Measurements from ENCODE around the gene SKA2. TPM values are rescaled to one million over a fixed set of nuclear protein-coding genes. Genes with fewer than 3 reads are reported as not detected.
A peak's percentile ranks its signal among the peaks of the same experiment; 100 is the strongest.

Gene SKA2
- total and polyA plus RNA-seq, 2 of the 8 experiments (the other 6 are each of a cell fraction or from before 2014, with no cell fraction given), result 15.6 to 95.8 TPM

DNA sequence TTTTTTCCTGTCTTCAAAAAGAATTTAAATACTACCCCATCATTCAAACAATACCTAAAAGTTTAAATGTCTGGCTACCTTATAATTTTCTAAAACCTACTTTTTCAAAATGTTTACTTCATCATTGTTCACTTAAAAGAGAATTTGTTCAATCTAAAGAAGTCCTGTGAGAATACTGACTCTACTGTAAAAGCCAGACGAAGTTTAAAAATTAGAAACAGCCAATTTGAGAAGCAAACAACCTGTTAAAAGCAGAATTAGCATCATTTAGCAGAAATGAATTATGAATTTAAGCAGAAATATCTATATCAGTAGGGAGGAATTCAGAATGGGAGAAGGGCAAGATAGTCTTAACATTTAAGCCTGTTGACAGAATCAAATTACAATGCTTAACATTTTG is 2.1 kb downstream of the SKA2 start:
- Histone ChIP-seq H3K4me1 (replicated peaks in 1 of 4; ENCODE audit: control insufficient read depth in 3 of 4, insufficient read depth in 4 of 4, low read length in 3 of 4) (peaks cover 0 to 8% (median 3%) of the 10 kb centered on the region in 4 experiments; a peak in 4 of 7 replicates), H3K56ac (replicated peaks; ENCODE audit: insufficient read length, low read depth, low read length) (no peak overlapping the region), H2BK20ac (ENCODE audit: low read length) (no peak overlapping the region), H3K4me2 (ENCODE audit: insufficient read depth in 1 of 2, low read depth in 2 of 2, low read length in 2 of 2) (peak overlapping the region; percentile 79 to 92; a peak in 2 of 4 replicates), H3K14ac (ENCODE audit: insufficient read length) (no peak overlapping the region), H2AK5ac (ENCODE audit: low read depth, low read length) (no peak overlapping the region), H3K79me1 (ENCODE audit: low read depth, low read length) (no peaks in the 10 kb centered on the region; the same call in 1 of the 2 replicates), H2BK120ac (replicated peaks; ENCODE audit: low read depth, low read length) (no peak overlapping the region), H4K20me1 (replicated peaks in 1 of 2; ENCODE audit: control insufficient read depth in 1 of 2, insufficient read depth in 2 of 2, low read length in 2 of 2) (peaks cover 2 to 3% of the 10 kb centered on the region in 2 experiments), H3K9me3 (ENCODE audit: insufficient read depth in 2 of 2, low read depth in 1 of 2, low read length in 1 of 2) (no peaks in the 10 kb centered on the region), H4K5ac (ENCODE audit: insufficient read length, low read depth, low read length) (no peak overlapping the region), H3K18ac (ENCODE audit: extremely low read depth, low read length) (no peak overlapping the region), H3K23ac (ENCODE audit: insufficient read length) (no peak overlapping the region), H2BK12ac (ENCODE audit: low read depth, low read length) (no peak overlapping the region), H2BK5ac (ENCODE audit: low read depth, low read length) (no peak overlapping the region), H2AFZ (ENCODE audit: low read length) (no peak overlapping the region), H3K27ac (ENCODE audit: low read depth, low read length) (no peak overlapping the region), H4K91ac (replicated peaks; ENCODE audit: insufficient read length, low read length) (no peak overlapping the region), H3K79me2 (ENCODE audit: control insufficient read depth in 1 of 2, insufficient read depth in 2 of 2, low read length in 2 of 2) (peaks cover 14 to 87% of the 10 kb centered on the region in 2 experiments), H4K8ac (ENCODE audit: extremely low read depth, insufficient read depth, low read length) (no peak overlapping the region), H3K4ac (replicated peaks; ENCODE audit: insufficient read length, low read depth, low read length) (no peak overlapping the region), H3K9ac (replicated peaks in 1 of 4; ENCODE audit: extremely low read depth in 1 of 4, low read depth in 3 of 4, low read length in 3 of 4) (no peak overlapping the region), H3K23me2 (ENCODE audit: low read depth, low read length) (peaks cover 9% of the 10 kb centered on the region), H2BK15ac (ENCODE audit: low read length) (no peak overlapping the region), H3K4me3 (ENCODE audit: extremely low read depth in 1 of 4, insufficient read depth in 2 of 4, low read depth in 3 of 4, low read length in 4 of 4) (peak overlapping the region in 1 of 4 experiments; percentile 94; a peak in 4 of 8 replicates), H3K27me3 (replicated peaks in 1 of 4; ENCODE audit: control insufficient read depth in 3 of 4, extremely low read depth in 1 of 4, insufficient read depth in 3 of 4, low read length in 3 of 4) (no peaks in the 10 kb centered on the region), H3K36me3 (ENCODE audit: control insufficient read depth in 2 of 4, insufficient read depth in 4 of 4, low read length in 3 of 4) (no peaks in the 10 kb centered on the region; a peak in 1 of 8 replicates)
- FAIRE-seq, result no peak
- WGBS, 2 experiments (ENCODE audit: extremely low coverage in 1 of 2, insufficient coverage in 1 of 2, insufficient read length in 1 of 2, insufficient replicate concordance in 2 of 2, low coverage in 1 of 2, low lambda C conversion rate in 2 of 2, missing lambda C conversion rate in 1 of 2), result 76% methylated on average over 1 of the region's 1 CpG; no CpG with 5 or more reads in 1 of the 2 experiments
- POLR2A ChIA-PET (ENCODE audit: partially characterized antibody), result interaction anchor here (0.7 to 3.9 kb wide), 4 partner anchors 11 to 50 kb away, joined by 3 to 32 read pairs (median 9); partner anchors contain the start of gene TRIM37
- no peak for DNase-seq (ENCODE audit: low read depth in 1 of 2, low spot score in 2 of 2)
- CTCF ChIA-PET (ENCODE audit: partially characterized antibody), result no interaction called here
- TF ChIP-seq CTBP2 (IDR thresholded peaks at IDR 0.05; ENCODE audit: borderline replicate concordance, insufficient read depth, insufficient read length, low read length), result no peak
- TF ChIP-seq CREB1 (IDR thresholded peaks at IDR 0.05), result no peak
- no peak for TF ChIP-seq RBBP5 (IDR thresholded peaks at IDR 0.05; ENCODE audit: borderline replicate concordance, low read depth, low read length)
- TF ChIP-seq ZNF274 (IDR thresholded peaks at IDR 0.05; ENCODE audit: borderline replicate concordance, extremely low read depth, low read length), result no peak
- no peak for TF ChIP-seq BRCA1 (IDR thresholded peaks at IDR 0.05; ENCODE audit: low read depth, low read length)
- TF ChIP-seq E2F6 (IDR thresholded peaks at IDR 0.05), result no peak
- TF ChIP-seq RXRA (IDR thresholded peaks at IDR 0.05; ENCODE audit: insufficient read depth, low read depth, low read length), result no peak
- no peak for TF ChIP-seq RNF2 (IDR thresholded peaks at IDR 0.05; ENCODE audit: borderline replicate concordance, low read depth, low read length, missing control alignments, poor library complexity, severe bottlenecking)
- TF ChIP-seq HDAC6 (IDR thresholded peaks at IDR 0.05; ENCODE audit: low read depth, low read length), result no peak
- TF ChIP-seq KDM1A (IDR thresholded peaks at IDR 0.05; ENCODE audit: borderline replicate concordance, low read length), result no peak
